ENCODE results near the gene LRRC36.

- TF ChIP-seq, protein P1, sequence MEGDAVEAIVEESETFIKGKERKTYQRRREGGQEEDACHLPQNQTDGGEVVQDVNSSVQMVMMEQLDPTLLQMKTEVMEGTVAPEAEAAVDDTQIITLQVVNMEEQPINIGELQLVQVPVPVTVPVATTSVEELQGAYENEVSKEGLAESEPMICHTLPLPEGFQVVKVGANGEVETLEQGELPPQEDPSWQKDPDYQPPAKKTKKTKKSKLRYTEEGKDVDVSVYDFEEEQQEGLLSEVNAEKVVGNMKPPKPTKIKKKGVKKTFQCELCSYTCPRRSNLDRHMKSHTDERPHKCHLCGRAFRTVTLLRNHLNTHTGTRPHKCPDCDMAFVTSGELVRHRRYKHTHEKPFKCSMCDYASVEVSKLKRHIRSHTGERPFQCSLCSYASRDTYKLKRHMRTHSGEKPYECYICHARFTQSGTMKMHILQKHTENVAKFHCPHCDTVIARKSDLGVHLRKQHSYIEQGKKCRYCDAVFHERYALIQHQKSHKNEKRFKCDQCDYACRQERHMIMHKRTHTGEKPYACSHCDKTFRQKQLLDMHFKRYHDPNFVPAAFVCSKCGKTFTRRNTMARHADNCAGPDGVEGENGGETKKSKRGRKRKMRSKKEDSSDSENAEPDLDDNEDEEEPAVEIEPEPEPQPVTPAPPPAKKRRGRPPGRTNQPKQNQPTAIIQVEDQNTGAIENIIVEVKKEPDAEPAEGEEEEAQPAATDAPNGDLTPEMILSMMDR (IDR thresholded peaks at IDR 0.05; ENCODE audit: control extremely low read depth in 1 of 3, insufficient read depth in 1 of 3, low read depth in 1 of 3, low read length in 3 of 3), result no peak
- TF ChIP-seq, protein P2, sequence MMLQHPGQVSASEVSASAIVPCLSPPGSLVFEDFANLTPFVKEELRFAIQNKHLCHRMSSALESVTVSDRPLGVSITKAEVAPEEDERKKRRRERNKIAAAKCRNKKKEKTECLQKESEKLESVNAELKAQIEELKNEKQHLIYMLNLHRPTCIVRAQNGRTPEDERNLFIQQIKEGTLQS (IDR thresholded peaks at IDR 0.05; ENCODE audit: insufficient read depth, low read depth, low read length), result no peak
- TF ChIP-seq, protein P3, sequence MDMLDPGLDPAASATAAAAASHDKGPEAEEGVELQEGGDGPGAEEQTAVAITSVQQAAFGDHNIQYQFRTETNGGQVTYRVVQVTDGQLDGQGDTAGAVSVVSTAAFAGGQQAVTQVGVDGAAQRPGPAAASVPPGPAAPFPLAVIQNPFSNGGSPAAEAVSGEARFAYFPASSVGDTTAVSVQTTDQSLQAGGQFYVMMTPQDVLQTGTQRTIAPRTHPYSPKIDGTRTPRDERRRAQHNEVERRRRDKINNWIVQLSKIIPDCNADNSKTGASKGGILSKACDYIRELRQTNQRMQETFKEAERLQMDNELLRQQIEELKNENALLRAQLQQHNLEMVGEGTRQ (IDR thresholded peaks at IDR 0.05; ENCODE audit: low read length), result no peak
- TF ChIP-seq ATF2 (IDR thresholded peaks at IDR 0.05; ENCODE audit: low read length) (no peak), CHD2 (IDR thresholded peaks at IDR 0.05; ENCODE audit: low read length) (0 out of 2 replicates have a peak, but pooled peaks have one; percentile 23), RAD21 (IDR thresholded peaks at IDR 0.05 in 1 of 2, conservative IDR thresholded peaks at IDR 0.05 in 1 of 2; ENCODE audit: low read depth in 2 of 2, low read length in 2 of 2) (no peak), BRCA1 (IDR thresholded peaks at IDR 0.05; ENCODE audit: low read depth, low read length) (no peak), RBBP5 (IDR thresholded peaks at IDR 0.05; ENCODE audit: borderline replicate concordance, low read depth, low read length) (no peak), JUN (IDR thresholded peaks at IDR 0.05; ENCODE audit: low read depth, low read length) (no peak), E2F6 (IDR thresholded peaks at IDR 0.05) (no peak)
These were observed 69.8 kb downstream of the LRRC36 start for GRCh38 chr16:67396159-67397035.
